Measurements from ENCODE around the gene TMPO. TPM values are rescaled to one million over a fixed set of nuclear protein-coding genes. Genes with fewer than 3 reads are reported as not detected.

Gene TMPO
- total RNA-seq, 1 experiment from 2014 or later, result 124 TPM

- intact Hi-C loops (cut with micrococcal nuclease; ENCODE audit: unreplicated experiment) (no loop called here), in situ Hi-C loops (cut with HindIII; ENCODE audit: low pct_unique_long_range_greater_than_20kb, low sequenced_read_pairs) (no loop called here)
- Histone ChIP-seq H3K4me1 (ENCODE audit: control insufficient read depth, insufficient read depth, low read length) (peaks cover 6% of the 10 kb centered on the region; the same call in 1 of the 2 replicates), H3K36me3 (ENCODE audit: control insufficient read depth, insufficient read depth, low read length) (no peaks in the 10 kb centered on the region), H3K27ac (ENCODE audit: low read length) (no peak overlapping the region), H3K27me3 (ENCODE audit: control insufficient read depth, insufficient read depth, low read length) (no peaks in the 10 kb centered on the region; the same call in 1 of the 2 replicates), H3K9me3 (ENCODE audit: control insufficient read depth, insufficient read depth, low read depth, low read length) (no peaks in the 10 kb centered on the region), H3K4me3 (ENCODE audit: low read depth in 2 of 2, low read length in 2 of 2) (no peak overlapping the region)
- no TSS peak for BruUV-seq (replicated peaks)
- peak; percentile 73 for ATAC-seq
- no peak for TF ChIP-seq POLR2AphosphoS5 (IDR thresholded peaks at IDR 0.05; ENCODE audit: low read depth, low read length)
- ChIA-PET POLR2A (interaction anchor here (0.5 kb wide), 1 partner anchor 133 kb away, joined by 4 read pairs; no protein-coding TSS in a partner anchor), CTCF (interaction anchor here (0.6 to 0.7 kb wide), 2 partner anchors 12 to 13 kb away, joined by 3 read pairs; no protein-coding TSS in a partner anchor)
- DNase-seq (ENCODE audit: low read depth, low spot score), result no peak
Measured at GRCh38 chr12:98578821-98579220, 63.4 kb downstream of the TMPO start.

- Histone ChIP-seq H3K27me3 (ENCODE audit: control insufficient read depth, insufficient read depth, low read length) (no peaks in the 10 kb centered on the region; the same call in 1 of the 2 replicates), H3K4me1 (ENCODE audit: control insufficient read depth, insufficient read depth, low read length) (peaks cover 6% of the 10 kb centered on the region; the same call in 1 of the 2 replicates), H3K4me3 (ENCODE audit: low read depth in 2 of 2, low read length in 2 of 2) (no peak overlapping the region), H3K27ac (ENCODE audit: low read length) (no peak overlapping the region), H3K36me3 (ENCODE audit: control insufficient read depth, insufficient read depth, low read length) (no peaks in the 10 kb centered on the region), H3K9me3 (ENCODE audit: control insufficient read depth, insufficient read depth, low read depth, low read length) (no peaks in the 10 kb centered on the region)
- DNase-seq (ENCODE audit: low read depth, low spot score) (no peak), ATAC-seq (no peak)
- in situ Hi-C loops (cut with HindIII; ENCODE audit: low pct_unique_long_range_greater_than_20kb, low sequenced_read_pairs) (no loop called here), intact Hi-C loops (cut with micrococcal nuclease; ENCODE audit: unreplicated experiment) (no loop called here)
- BruUV-seq (replicated peaks), result no TSS peak
- TF ChIP-seq CTCF (IDR thresholded peaks at IDR 0.05) (no peak), POLR2AphosphoS5 (IDR thresholded peaks at IDR 0.05; ENCODE audit: low read depth, low read length) (no peak), REST (IDR thresholded peaks at IDR 0.05; ENCODE audit: insufficient read depth in 1 of 2, low read depth in 2 of 2, low read length in 1 of 2) (no peak), SIN3A (IDR thresholded peaks at IDR 0.05; ENCODE audit: borderline replicate concordance, insufficient read depth, low read depth, low read length) (no peak), TCF7L2 (IDR thresholded peaks at IDR 0.05; ENCODE audit: low read depth, low read length) (no peak)
- POLR2A ChIA-PET, result no interaction called here
- CTCF ChIA-PET, result interaction anchor here (0.6 kb wide), 1 partner anchor 13 kb away, joined by 3 read pairs; no protein-coding TSS in a partner anchor
Measured at GRCh38 chr12:98579347-98579746, 64.0 kb downstream of the TMPO start.

GRCh38 chr12:98579835-98580234 is 64.4 kb downstream of the TMPO start:
- ChIA-PET POLR2A (no interaction called here), CTCF (no interaction called here)
- Histone ChIP-seq H3K27me3 (ENCODE audit: control insufficient read depth, insufficient read depth, low read length) (no peaks in the 10 kb centered on the region; the same call in 1 of the 2 replicates), H3K9me3 (ENCODE audit: control insufficient read depth, insufficient read depth, low read depth, low read length) (no peaks in the 10 kb centered on the region), H3K36me3 (ENCODE audit: control insufficient read depth, insufficient read depth, low read length) (no peaks in the 10 kb centered on the region), H3K4me1 (ENCODE audit: control insufficient read depth, insufficient read depth, low read length) (peaks cover 6% of the 10 kb centered on the region; the same call in 1 of the 2 replicates), H3K27ac (ENCODE audit: low read length) (no peak overlapping the region), H3K4me3 (ENCODE audit: low read depth in 2 of 2, low read length in 2 of 2) (no peak overlapping the region)
- DNase-seq (ENCODE audit: low read depth, low spot score) (no peak), ATAC-seq (no peak)
- intact Hi-C loops (cut with micrococcal nuclease; ENCODE audit: unreplicated experiment), result no loop called here
- no TSS peak for BruUV-seq (replicated peaks)
- TF ChIP-seq REST (IDR thresholded peaks at IDR 0.05; ENCODE audit: insufficient read depth in 1 of 2, low read depth in 2 of 2, low read length in 1 of 2) (no peak), SIN3A (IDR thresholded peaks at IDR 0.05; ENCODE audit: borderline replicate concordance, insufficient read depth, low read depth, low read length) (no peak), CTCF (IDR thresholded peaks at IDR 0.05) (no peak), TCF7L2 (IDR thresholded peaks at IDR 0.05; ENCODE audit: low read depth, low read length) (no peak), POLR2AphosphoS5 (IDR thresholded peaks at IDR 0.05; ENCODE audit: low read depth, low read length) (no peak)
- in situ Hi-C loops (cut with HindIII; ENCODE audit: low pct_unique_long_range_greater_than_20kb, low sequenced_read_pairs), result no loop called here
